K562 (cell line): ENCODE results near the gene APBB2. TPM values are rescaled to one million over a fixed set of nuclear protein-coding genes. Genes with fewer than 3 reads are reported as not detected.

Experiments used
- ATAC-seq: fragments of 200-7000 bp; cut with Tn5 transposase; 3 replicates; pipeline ENCODE4 v1.9.1; 2020; ENCODE audit warnings: moderate library complexity
- BruUV-seq: library from RNA; stranded (reverse); fragments of 400-500 nt; replicated peaks from 2 replicates; lab custom pipeline; 2021; lab: Mats Ljungman, UMichigan
- CTCF ChIA-PET: fragments of 300-600 bp; formaldehyde crosslinking; extraction: SDS; loops from one replicate; lab custom pipeline; 2021; ENCODE audit warnings: low intra/inter-chr PET ratio; lab: Yijun Ruan, JAX
- POLR2A ChIA-PET: fragments of 300-600, 350-650 bp; sonication (Branson Sonifier 250); formaldehyde crosslinking; extraction: SDS; loops from one replicate; lab custom pipeline; 2021; ENCODE audit warnings: antibody characterized with exemption, inconsistent platforms; lab: Yijun Ruan, JAX
- DNase-seq, 4 experiments: peaks; one replicate each; pipeline versions ENCODE4 v3.0.0 to v3.0.0-alpha.2; 2011 to 2018; ENCODE audit warnings: low spot score in 3 of 4, mixed read lengths in 3 of 4; ENCODE audit errors: extremely low read depth in 1 of 4
- FAIRE-seq: peaks from 2 replicates; lab custom pipeline; 2011; peaks lifted over from hg19 to GRCh38; lab: Jason Lieb, UNC
- H2AFZ ChIP-seq: 2 replicates; pipeline ENCODE4 v1.6.0; 2011; ENCODE audit warnings: low read depth, low read length, control low read depth, inconsistent platforms
- H3K27ac ChIP-seq: fragments of 200-600 bp; 3 replicates; pipeline ENCODE4 v1.8.0; 2011; ENCODE audit warnings: low read depth, mild to moderate bottlenecking, control low read depth, inconsistent platforms, low read length, moderate library complexity, mixed read lengths; ENCODE audit errors: extremely low read depth
- H3K27me3 ChIP-seq, 2 experiments: fragments of 300-600 bp in 1 of 2; 2 replicates in 1 of 2; 3 replicates in 1 of 2; pipeline versions ENCODE4 v1.6.0 to v1.8.0; 2011; ENCODE audit warnings: inconsistent platforms in 2 of 2, low read length in 2 of 2, mild to moderate bottlenecking in 1 of 2, mixed read lengths in 1 of 2, moderate library complexity in 1 of 2; ENCODE audit not compliant: control insufficient read depth in 2 of 2, insufficient read depth in 2 of 2
- H3K36me3 ChIP-seq: fragments of 300-600 bp; 3 replicates; pipeline ENCODE4 v1.8.0; 2011; ENCODE audit warnings: mild to moderate bottlenecking, low read length, inconsistent platforms; ENCODE audit not compliant: control insufficient read depth, insufficient read depth
- H3K4me1 ChIP-seq, 2 experiments: fragments of 200-600 bp in 1 of 2; replicated peaks in 1 of 2; 2 replicates in 1 of 2; 3 replicates in 1 of 2; pipeline versions ENCODE4 v1.5.1 to v1.8.0; 2011; ENCODE audit warnings: inconsistent platforms in 2 of 2, low read length in 2 of 2, mild to moderate bottlenecking in 1 of 2, mixed read lengths in 1 of 2, moderate library complexity in 1 of 2; ENCODE audit not compliant: control insufficient read depth in 2 of 2, insufficient read depth in 2 of 2
- H3K4me2 ChIP-seq: 2 replicates; pipeline ENCODE4 v1.6.1; 2011; ENCODE audit warnings: low read length, control low read depth, inconsistent platforms, mixed read lengths; ENCODE audit not compliant: insufficient read depth
- H3K4me3 ChIP-seq: fragments of 200-600 bp; sonication (generic), shearing (Covaris generic); 2 replicates; pipeline ENCODE4 v1.5.1; 2016; ENCODE audit warnings: control low read depth, inconsistent platforms
- H3K79me2 ChIP-seq: fragments of 200-600 bp; 3 replicates; pipeline ENCODE4 v1.8.0; 2011; ENCODE audit warnings: low read length, inconsistent platforms; ENCODE audit not compliant: control insufficient read depth, insufficient read depth
- H3K9ac ChIP-seq, 2 experiments: 2 replicates each; pipeline versions ENCODE4 v1.6.0 to v1.6.1; 2011; ENCODE audit warnings: low read depth in 2 of 2, low read length in 2 of 2, control low read depth in 1 of 2, inconsistent platforms in 1 of 2, mild to moderate bottlenecking in 1 of 2, mixed read lengths in 1 of 2; ENCODE audit not compliant: insufficient read depth in 1 of 2
- H3K9me1 ChIP-seq: one replicate; pipeline ENCODE4 v1.6.0; 2011; ENCODE audit warnings: inconsistent platforms, mild to moderate bottlenecking, low read length, moderate library complexity; ENCODE audit not compliant: control insufficient read depth, insufficient read depth
- H3K9me3 ChIP-seq: replicated peaks from 2 replicates; pipeline ENCODE4 v1.5.1; 2011; ENCODE audit warnings: low read depth, low read length, inconsistent platforms; ENCODE audit not compliant: control insufficient read depth, insufficient read depth
- H4K20me1 ChIP-seq: replicated peaks from 2 replicates; pipeline ENCODE4 v1.6.1; 2011; ENCODE audit warnings: low read length, inconsistent platforms, mixed read lengths; ENCODE audit not compliant: control insufficient read depth, insufficient read depth
- BACH1 ChIP-seq: fragments of 200-800 bp; sonication (Bioruptor generic); IDR thresholded peaks from 2 replicates; pipeline ENCODE4 v1.6.1; 2016; ENCODE audit warnings: missing genetic modification characterization, missing compliant biosample characterization
- HMG20B ChIP-seq: fragments of 250-450 bp; sonication (Bioruptor Pico); IDR thresholded peaks from 2 replicates; pipeline ENCODE4 v1.5.0; 2021; ENCODE audit warnings: mild to moderate bottlenecking
- KDM2B ChIP-seq: fragments of 250-450 bp; sonication (Bioruptor Pico); IDR thresholded peaks from 2 replicates; pipeline ENCODE4 v1.8.0; 2021; ENCODE audit warnings: mild to moderate bottlenecking, moderate library complexity
- LCOR ChIP-seq: sonication (generic); formaldehyde crosslinking; IDR thresholded peaks from 2 replicates; pipeline ENCODE4 v1.8.0; 2022; ENCODE audit warnings: mild to moderate bottlenecking, missing genetic modification reagents
- MCM2 ChIP-seq: fragments of 450-650 bp; IDR thresholded peaks from 2 replicates; pipeline ENCODE4 v1.6.1; 2017; ENCODE audit warnings: low read depth, mild to moderate bottlenecking
- RFX1 ChIP-seq: fragments of 450-650 bp; IDR thresholded peaks from 2 replicates; pipeline ENCODE4 v1.6.1; 2016; ENCODE audit warnings: mild to moderate bottlenecking, moderate library complexity
- RUNX1 ChIP-seq: sonication (generic); IDR thresholded peaks from 2 replicates; pipeline ENCODE4 v1.6.1; 2016; ENCODE audit warnings: antibody characterized with exemption, low read depth
- TRIM24 ChIP-seq, 2 experiments: fragments of 450-650 bp; IDR thresholded peaks; 2 replicates each; pipeline ENCODE4 v1.6.1; 2016
- TSC22D4 ChIP-seq: fragments of 450-650 bp; IDR thresholded peaks from 2 replicates; pipeline ENCODE4 v1.6.1; 2016; ENCODE audit warnings: missing genetic modification characterization, missing biosample characterization, control low read depth
- WGBS: fragments of 100-300 bp; shearing (Covaris generic); methylation state at CpG from one replicate; pipeline ENCODE4 v1.1.6; 2016; ENCODE audit warnings: low coverage, mixed read lengths; ENCODE audit not compliant: insufficient coverage; ENCODE audit errors: missing lambda C conversion rate; 5-methylcytosine and 5-hydroxymethylcytosine counted together
- in situ Hi-C: fragments of 300-500 bp; cut with MboI; formaldehyde crosslinking; loops from 4 replicates; pipeline ENCODE4 v1.15.0; 2018; ENCODE audit warnings: inconsistent platforms, mixed read lengths
- intact Hi-C: fragments of 100-400 bp; cut with micrococcal nuclease; formaldehyde crosslinking; loops from 2 replicates; pipeline ENCODE4 v1.14.2; 2022
- polyA plus RNA-seq, 8 experiments: library from polyadenylated mRNA; depleted of rRNA in 4 of 8; stranded (reverse) in 5 of 8; unstranded in 3 of 8; fragments of >200 nt; fragmentation: Nextera tagmentation in 2 of 8; fragmentation: Illumina TruSeq in 1 of 8; extraction: Ambion mirVana in 2 of 8; extraction: Trizol in 1 of 8; gene quantifications; 2 replicates each; pipeline versions ENCODE4 v1.2.1 to v1.2.3, GENCODE V29; 2011 to 2014; ENCODE audit warnings: inconsistent platforms in 1 of 8, missing spikeins in 1 of 8
- total RNA-seq, 7 experiments: library from RNA; depleted of rRNA in 6 of 7; stranded (reverse); fragments of >200 nt in 6 of 7; fragmentation: Illumina TruSeq in 2 of 7; extraction: Trizol in 2 of 7; gene quantifications; 2 replicates each; pipeline versions ENCODE4 v1.2.1 to v1.2.3, GENCODE V29; 2011 to 2021; ENCODE audit warnings: low replicate concordance in 1 of 7
- TF ChIP-seq, protein P1 (sequence below): fragments of 250-450 bp; sonication (Bioruptor Pico); IDR thresholded peaks from 2 replicates; pipeline ENCODE4 v1.8.0; 2022; ENCODE audit warnings: moderate library complexity, mild to moderate bottlenecking, inconsistent platforms

The APBB2 gene
- total and polyA plus RNA-seq, 9 of the 15 experiments (the other 6 are each of a cell fraction or from before 2014, with no cell fraction given) = 0.08 to 2.1 (median 1.4) TPM

DNA sequence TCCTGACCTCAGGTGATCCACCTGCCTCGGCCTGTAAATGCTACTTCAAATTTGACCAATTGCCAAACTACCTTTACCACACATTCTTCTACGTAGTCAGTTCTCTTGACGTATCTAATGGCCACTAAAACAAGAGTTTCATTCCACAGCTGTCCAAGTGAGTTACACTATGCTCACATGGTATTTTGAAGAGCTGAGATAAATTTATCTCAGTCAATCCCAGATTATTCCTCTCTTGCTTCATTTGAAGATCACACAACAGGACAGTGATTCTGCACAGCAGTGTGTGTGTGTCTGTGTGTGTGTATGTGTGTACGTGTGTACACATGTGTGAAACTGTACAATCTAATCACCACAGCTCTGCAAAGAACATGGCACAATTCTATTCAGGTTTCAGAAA, 133.4 kb downstream of the APBB2 start:
- WGBS = 0% methylated on average over 4 of the region's 4 CpGs

More for the DNA sequence above, 133.4 kb downstream of the APBB2 start:
- no peak overlapping the region for H3K4me3 ChIP-seq
- no peak overlapping the region for H3K9ac ChIP-seq
- TF ChIP-seq, protein P1, sequence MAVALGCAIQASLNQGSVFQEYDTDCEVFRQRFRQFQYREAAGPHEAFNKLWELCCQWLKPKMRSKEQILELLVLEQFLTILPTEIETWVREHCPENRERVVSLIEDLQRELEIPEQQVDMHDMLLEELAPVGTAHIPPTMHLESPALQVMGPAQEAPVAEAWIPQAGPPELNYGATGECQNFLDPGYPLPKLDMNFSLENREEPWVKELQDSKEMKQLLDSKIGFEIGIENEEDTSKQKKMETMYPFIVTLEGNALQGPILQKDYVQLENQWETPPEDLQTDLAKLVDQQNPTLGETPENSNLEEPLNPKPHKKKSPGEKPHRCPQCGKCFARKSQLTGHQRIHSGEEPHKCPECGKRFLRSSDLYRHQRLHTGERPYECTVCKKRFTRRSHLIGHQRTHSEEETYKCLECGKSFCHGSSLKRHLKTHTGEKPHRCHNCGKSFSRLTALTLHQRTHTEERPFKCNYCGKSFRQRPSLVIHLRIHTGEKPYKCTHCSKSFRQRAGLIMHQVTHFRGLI (CRISPR knock-in tag) = no peak
- TF ChIP-seq KDM2B (CRISPR knock-in tag) (no peak), MCM2 (no peak), HMG20B (CRISPR knock-in tag) (no peak), TSC22D4 (tag) (no peak), BACH1 (tag) (no peak), RFX1 (no peak), TRIM24 (IDR thresholded peaks at IDR 0.05) (no peak), LCOR (no peak), RUNX1 (no peak)
- TF ChIP-seq, all 486 proteins: peak for 0
- Histone ChIP-seq H3K4me2 (no peak overlapping the region), H4K20me1 (no peaks in the 10 kb centered on the region), H3K9me3 (no peaks in the 10 kb centered on the region), H3K27ac (no peak overlapping the region), H3K79me2 (no peaks in the 10 kb centered on the region), H3K36me3 (no peaks in the 10 kb centered on the region), H3K9me1 (no peaks in the 10 kb centered on the region), H2AFZ (no peak overlapping the region), H3K4me1 (no peaks in the 10 kb centered on the region), H3K27me3 (peaks cover 0 to 4% of the 10 kb centered on the region in 2 experiments; a peak in 1 of 5 replicates)
- ChIA-PET POLR2A (no interaction called here), CTCF (no interaction called here)
- intact Hi-C loops = no loop called here
- DNase-seq (no peak), ATAC-seq (no peak), FAIRE-seq (no peak)
- in situ Hi-C loops = no loop called here
- no TSS peak for BruUV-seq
